ENCODE data around the gene TUBAL3.

Gene TUBAL3

DNA sequence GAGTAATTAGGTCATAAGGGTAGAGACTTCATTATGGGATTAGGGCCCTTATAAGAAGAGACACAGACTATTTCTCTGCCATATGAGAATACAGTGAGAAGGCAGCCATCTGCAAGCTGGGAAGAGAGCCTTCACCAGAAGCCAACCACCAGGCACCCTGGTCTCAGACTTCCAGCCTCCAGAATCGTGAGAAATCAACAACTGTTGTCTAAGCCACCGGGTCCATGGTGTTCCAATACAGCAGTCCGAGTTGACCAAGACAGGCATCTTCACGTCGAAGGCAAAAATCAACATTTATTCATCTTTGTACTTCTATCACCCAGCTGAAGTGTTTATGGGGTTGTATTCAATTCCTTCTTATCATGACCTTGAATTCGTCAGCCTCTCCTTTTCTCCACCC, 5.3 kb downstream of the TUBAL3 start:
- ATAC-seq, result no peak
- TF ChIP-seq, protein P1, sequence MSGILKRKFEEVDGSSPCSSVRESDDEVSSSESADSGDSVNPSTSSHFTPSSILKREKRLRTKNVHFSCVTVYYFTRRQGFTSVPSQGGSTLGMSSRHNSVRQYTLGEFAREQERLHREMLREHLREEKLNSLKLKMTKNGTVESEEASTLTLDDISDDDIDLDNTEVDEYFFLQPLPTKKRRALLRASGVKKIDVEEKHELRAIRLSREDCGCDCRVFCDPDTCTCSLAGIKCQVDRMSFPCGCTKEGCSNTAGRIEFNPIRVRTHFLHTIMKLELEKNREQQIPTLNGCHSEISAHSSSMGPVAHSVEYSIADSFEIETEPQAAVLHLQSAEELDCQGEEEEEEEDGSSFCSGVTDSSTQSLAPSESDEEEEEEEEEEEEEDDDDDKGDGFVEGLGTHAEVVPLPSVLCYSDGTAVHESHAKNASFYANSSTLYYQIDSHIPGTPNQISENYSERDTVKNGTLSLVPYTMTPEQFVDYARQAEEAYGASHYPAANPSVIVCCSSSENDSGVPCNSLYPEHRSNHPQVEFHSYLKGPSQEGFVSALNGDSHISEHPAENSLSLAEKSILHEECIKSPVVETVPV (CRISPR knock-in tag; IDR thresholded peaks at IDR 0.05), result no peak
- TF ChIP-seq TOX (CRISPR knock-in tag; IDR thresholded peaks at IDR 0.05; ENCODE audit: borderline replicate concordance) (no peak), ISL1 (CRISPR knock-in tag; IDR thresholded peaks at IDR 0.05) (no peak)

DNA sequence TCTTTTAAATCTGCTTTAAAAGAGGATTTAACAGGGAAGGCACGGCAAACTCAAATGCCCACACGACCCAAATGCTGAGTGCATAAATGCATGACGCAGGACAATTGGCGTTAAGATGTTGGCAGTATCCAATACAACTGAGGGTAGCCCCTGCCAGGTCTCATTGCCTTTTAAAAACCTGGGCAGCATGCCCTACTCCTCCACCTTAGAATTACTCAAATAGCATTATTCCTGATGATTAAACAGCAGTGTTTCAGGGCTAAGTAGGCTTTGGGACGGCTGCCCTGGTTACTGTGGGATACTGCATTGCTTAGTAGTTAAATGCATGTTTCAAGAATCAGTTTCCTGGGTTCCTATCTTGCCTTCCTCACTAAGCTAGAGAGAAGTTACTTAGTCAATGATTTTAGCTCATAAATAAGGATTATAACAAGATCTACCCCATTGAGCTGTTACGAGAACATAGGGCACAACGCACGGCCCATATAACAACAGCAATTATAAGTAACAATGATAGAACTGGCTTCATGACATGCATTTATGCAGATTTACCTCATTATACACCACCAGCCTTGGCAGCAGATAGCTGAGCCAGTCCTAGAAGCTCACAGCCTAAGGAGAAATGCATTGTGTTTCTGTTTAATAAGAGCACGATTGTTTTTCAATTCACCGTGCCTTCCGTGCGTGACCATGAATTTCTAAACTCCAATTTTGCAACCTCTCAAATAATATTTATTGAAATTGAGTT, 7.9 kb downstream of the TUBAL3 start:
- no peak for TF ChIP-seq ZNF8 (CRISPR knock-in tag; IDR thresholded peaks at IDR 0.05)
- no peak for TF ChIP-seq ESRRG (CRISPR knock-in tag; IDR thresholded peaks at IDR 0.05)
- no peak for TF ChIP-seq POU6F1 (CRISPR knock-in tag; IDR thresholded peaks at IDR 0.05; ENCODE audit: borderline replicate concordance, low read depth)
- TF ChIP-seq TOX (CRISPR knock-in tag; IDR thresholded peaks at IDR 0.05; ENCODE audit: borderline replicate concordance), result no peak
- TF ChIP-seq SNAI2 (CRISPR knock-in tag; IDR thresholded peaks at IDR 0.05), result no peak
- TF ChIP-seq PPARA (CRISPR knock-in tag; IDR thresholded peaks at IDR 0.05; ENCODE audit: borderline replicate concordance), result no peak
- TF ChIP-seq TCF4 (CRISPR knock-in tag; IDR thresholded peaks at IDR 0.05; ENCODE audit: borderline replicate concordance), result no peak
- TF ChIP-seq ZFP30 (CRISPR knock-in tag; IDR thresholded peaks at IDR 0.05), result no peak
- no peak for TF ChIP-seq ZFP3 (CRISPR knock-in tag; IDR thresholded peaks at IDR 0.05)
- TF ChIP-seq ZNF70 (CRISPR knock-in tag; IDR thresholded peaks at IDR 0.05), result no peak
- TF ChIP-seq ZC3H10 (CRISPR knock-in tag; IDR thresholded peaks at IDR 0.05), result no peak
- TF ChIP-seq OSR1 (CRISPR knock-in tag; IDR thresholded peaks at IDR 0.05), result no peak
- no peak for TF ChIP-seq ARNTL (CRISPR knock-in tag; IDR thresholded peaks at IDR 0.05; ENCODE audit: borderline replicate concordance, low read depth)
- TF ChIP-seq, protein P1 (CRISPR knock-in tag; IDR thresholded peaks at IDR 0.05), result no peak
- no peak for TF ChIP-seq RARB (CRISPR knock-in tag; IDR thresholded peaks at IDR 0.05)
- TF ChIP-seq BACH2 (CRISPR knock-in tag; IDR thresholded peaks at IDR 0.05; ENCODE audit: borderline replicate concordance), result no peak
- TF ChIP-seq, protein P2, sequence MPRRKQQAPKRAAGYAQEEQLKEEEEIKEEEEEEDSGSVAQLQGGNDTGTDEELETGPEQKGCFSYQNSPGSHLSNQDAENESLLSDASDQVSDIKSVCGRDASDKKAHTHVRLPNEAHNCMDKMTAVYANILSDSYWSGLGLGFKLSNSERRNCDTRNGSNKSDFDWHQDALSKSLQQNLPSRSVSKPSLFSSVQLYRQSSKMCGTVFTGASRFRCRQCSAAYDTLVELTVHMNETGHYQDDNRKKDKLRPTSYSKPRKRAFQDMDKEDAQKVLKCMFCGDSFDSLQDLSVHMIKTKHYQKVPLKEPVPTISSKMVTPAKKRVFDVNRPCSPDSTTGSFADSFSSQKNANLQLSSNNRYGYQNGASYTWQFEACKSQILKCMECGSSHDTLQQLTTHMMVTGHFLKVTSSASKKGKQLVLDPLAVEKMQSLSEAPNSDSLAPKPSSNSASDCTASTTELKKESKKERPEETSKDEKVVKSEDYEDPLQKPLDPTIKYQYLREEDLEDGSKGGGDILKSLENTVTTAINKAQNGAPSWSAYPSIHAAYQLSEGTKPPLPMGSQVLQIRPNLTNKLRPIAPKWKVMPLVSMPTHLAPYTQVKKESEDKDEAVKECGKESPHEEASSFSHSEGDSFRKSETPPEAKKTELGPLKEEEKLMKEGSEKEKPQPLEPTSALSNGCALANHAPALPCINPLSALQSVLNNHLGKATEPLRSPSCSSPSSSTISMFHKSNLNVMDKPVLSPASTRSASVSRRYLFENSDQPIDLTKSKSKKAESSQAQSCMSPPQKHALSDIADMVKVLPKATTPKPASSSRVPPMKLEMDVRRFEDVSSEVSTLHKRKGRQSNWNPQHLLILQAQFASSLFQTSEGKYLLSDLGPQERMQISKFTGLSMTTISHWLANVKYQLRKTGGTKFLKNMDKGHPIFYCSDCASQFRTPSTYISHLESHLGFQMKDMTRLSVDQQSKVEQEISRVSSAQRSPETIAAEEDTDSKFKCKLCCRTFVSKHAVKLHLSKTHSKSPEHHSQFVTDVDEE (CRISPR knock-in tag; IDR thresholded peaks at IDR 0.05), result no peak
- no peak for TF ChIP-seq PATZ1 (CRISPR knock-in tag; IDR thresholded peaks at IDR 0.05; ENCODE audit: borderline replicate concordance)
- no peak for ATAC-seq

DNA sequence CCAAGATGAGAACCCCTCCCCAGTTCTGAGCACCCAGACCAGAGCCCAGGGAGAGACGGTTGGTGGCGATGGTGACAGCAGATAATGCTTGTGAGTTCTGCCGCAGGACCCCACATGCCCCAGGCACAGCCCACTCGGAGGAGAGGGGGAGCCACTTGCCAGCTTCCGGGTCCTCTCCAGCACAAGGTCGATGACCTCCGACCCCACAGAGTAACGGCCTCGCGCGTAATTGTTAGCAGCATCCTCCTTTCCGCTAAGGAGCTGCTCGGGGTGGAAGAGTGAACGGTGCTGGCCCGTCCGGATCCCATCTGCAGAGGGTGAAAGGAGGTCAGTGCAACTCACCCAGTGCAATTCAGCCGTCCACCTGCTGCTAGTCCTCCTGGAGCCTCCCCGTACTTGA, 9.5 kb downstream of the TUBAL3 start:
- ATAC-seq, result no peak
- TF ChIP-seq GLIS3 (CRISPR knock-in tag; IDR thresholded peaks at IDR 0.05) (no peak), SNAI2 (CRISPR knock-in tag; IDR thresholded peaks at IDR 0.05) (no peak), ZNF70 (CRISPR knock-in tag; IDR thresholded peaks at IDR 0.05) (no peak), ZC3H10 (CRISPR knock-in tag; IDR thresholded peaks at IDR 0.05) (no peak), ARNTL (CRISPR knock-in tag; IDR thresholded peaks at IDR 0.05; ENCODE audit: borderline replicate concordance, low read depth) (no peak), TOX (CRISPR knock-in tag; IDR thresholded peaks at IDR 0.05; ENCODE audit: borderline replicate concordance) (no peak), TCF4 (CRISPR knock-in tag; IDR thresholded peaks at IDR 0.05; ENCODE audit: borderline replicate concordance) (no peak), ISL1 (CRISPR knock-in tag; IDR thresholded peaks at IDR 0.05) (no peak), ZNF8 (CRISPR knock-in tag; IDR thresholded peaks at IDR 0.05) (no peak)
- TF ChIP-seq, protein P2 (CRISPR knock-in tag; IDR thresholded peaks at IDR 0.05), result no peak
- TF ChIP-seq, protein P3, sequence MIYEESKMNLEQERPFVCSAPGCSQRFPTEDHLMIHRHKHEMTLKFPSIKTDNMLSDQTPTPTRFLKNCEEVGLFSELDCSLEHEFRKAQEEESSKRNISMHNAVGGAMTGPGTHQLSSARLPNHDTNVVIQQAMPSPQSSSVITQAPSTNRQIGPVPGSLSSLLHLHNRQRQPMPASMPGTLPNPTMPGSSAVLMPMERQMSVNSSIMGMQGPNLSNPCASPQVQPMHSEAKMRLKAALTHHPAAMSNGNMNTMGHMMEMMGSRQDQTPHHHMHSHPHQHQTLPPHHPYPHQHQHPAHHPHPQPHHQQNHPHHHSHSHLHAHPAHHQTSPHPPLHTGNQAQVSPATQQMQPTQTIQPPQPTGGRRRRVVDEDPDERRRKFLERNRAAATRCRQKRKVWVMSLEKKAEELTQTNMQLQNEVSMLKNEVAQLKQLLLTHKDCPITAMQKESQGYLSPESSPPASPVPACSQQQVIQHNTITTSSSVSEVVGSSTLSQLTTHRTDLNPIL (CRISPR knock-in tag; IDR thresholded peaks at IDR 0.05; ENCODE audit: low read depth), result no peak
- TF ChIP-seq, protein P1 (CRISPR knock-in tag; IDR thresholded peaks at IDR 0.05), result no peak

All from SK-N-SH treated with all-trans-retinoic acid at 6 μM for 48 hours (cell line).